Small intestine (tissue), 7 donors: ENCODE measurements around the gene LRP1B. TPM values are rescaled to one million over a fixed set of nuclear protein-coding genes. Genes with fewer than 3 reads are reported as not detected.

ENCODE experiments used
- DNase-seq, 2 donors: peaks; one replicate each; pipeline versions ENCODE4 v3.0.0 to v3.0.0-alpha.2; 2013
- FAIRE-seq: peaks from 2 replicates; lab custom pipeline; 2012; peaks lifted over from hg19 to GRCh38; lab: Jason Lieb, UNC
- H3K27ac ChIP-seq, 3 donors: one replicate each; pipeline ENCODE4 v1.5.1; 2013; ENCODE audit warnings: low read length in 2 of 3, mild to moderate bottlenecking in 2 of 3, control low read depth in 1 of 3, inconsistent platforms in 1 of 3, low read depth in 1 of 3, moderate library complexity in 1 of 3
- H3K27me3 ChIP-seq, 3 donors: one replicate each; pipeline ENCODE4 v1.6.1; 2013; ENCODE audit warnings: low read length in 3 of 3, inconsistent platforms in 1 of 3; ENCODE audit not compliant: control insufficient read depth in 3 of 3, insufficient read depth in 3 of 3
- H3K36me3 ChIP-seq, 3 donors: one replicate each; pipeline ENCODE4 v1.6.1; 2013; ENCODE audit warnings: low read length in 3 of 3, inconsistent platforms in 1 of 3, low read depth in 1 of 3, mild to moderate bottlenecking in 1 of 3, moderate library complexity in 1 of 3; ENCODE audit not compliant: control insufficient read depth in 3 of 3, insufficient read depth in 2 of 3
- H3K4me1 ChIP-seq, 3 donors: one replicate each; pipeline ENCODE4 v1.6.1; 2013; ENCODE audit warnings: low read length in 2 of 3, inconsistent platforms in 1 of 3, low read depth in 1 of 3, mild to moderate bottlenecking in 1 of 3, moderate library complexity in 1 of 3; ENCODE audit not compliant: control insufficient read depth in 3 of 3, insufficient read depth in 2 of 3
- H3K4me3 ChIP-seq, 3 donors: one replicate each; pipeline ENCODE4 v1.5.1; 2013; ENCODE audit warnings: low read length in 3 of 3, control low read depth in 1 of 3, inconsistent platforms in 1 of 3, low read depth in 1 of 3, mild to moderate bottlenecking in 1 of 3, moderate library complexity in 1 of 3
- H3K9me3 ChIP-seq, 2 donors: one replicate each; pipeline ENCODE4 v1.6.1; 2013; ENCODE audit warnings: low read depth in 1 of 2, low read length in 1 of 2; ENCODE audit not compliant: control insufficient read depth in 2 of 2, insufficient read depth in 1 of 2
- WGBS, 3 donors: extraction: QIAGEN DNeasy Blood & Tissue Kit; methylation state at CpG; one replicate each; pipeline ENCODE4 v1.1.7; 2013; 5-methylcytosine and 5-hydroxymethylcytosine counted together
- polyA plus RNA-seq, 4 donors: library from polyadenylated mRNA; stranded (reverse) in 3 of 4; unstranded in 1 of 4; fragments of 200-250 nt in 3 of 4; fragments of 120-200 nt in 1 of 4; gene quantifications; one replicate each; pipeline versions ENCODE4 v1.2.1 to v1.2.3, GENCODE V29; 2013
- donor health status: healthy with polysubstance abuse.
- donor health status: control.
- donor health status: control.
- donor health status: Bipolar disorder and iron deficiency.
- donor health status: healthy.

The LRP1B gene
- polyA plus RNA-seq, 4 donors: 0.07 to 0.64 TPM; not detected in 2

DNA sequence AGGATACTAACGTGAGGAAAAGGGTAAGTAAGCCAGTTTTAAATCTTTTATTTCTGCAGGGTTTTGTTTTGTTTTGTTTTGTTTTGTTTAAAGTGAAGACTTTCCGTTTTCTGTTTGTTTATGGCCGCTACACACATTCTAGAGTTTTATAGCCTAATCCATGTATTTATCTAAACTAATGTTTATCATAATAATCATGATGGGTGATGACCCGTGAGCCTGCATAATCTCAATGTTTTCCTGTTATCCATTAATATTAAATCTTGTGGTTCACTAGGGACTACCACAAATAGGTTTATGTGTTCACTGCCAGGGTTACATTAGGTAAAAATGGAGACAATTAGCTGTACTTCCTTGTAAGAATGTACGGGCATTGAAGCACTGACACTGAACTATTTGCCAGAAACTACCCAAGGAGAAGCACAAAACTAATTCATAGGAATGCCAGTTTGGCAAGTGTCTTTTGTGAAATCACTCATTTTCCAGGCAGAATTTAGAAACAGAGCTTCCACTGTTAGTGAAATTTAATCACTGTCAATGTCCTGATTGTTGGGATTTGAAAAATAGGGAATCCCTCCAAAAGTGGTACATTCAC lies 574.8 kb downstream of the LRP1B start:
- 8 to 26% (median 22%) methylated on average over 5 of the region's 5 CpGs for WGBS, 3 donors
- DNase-seq (no peak), FAIRE-seq (no peak)
- no peaks in the 10 kb centered on the region for H3K4me1 ChIP-seq
- H3K27ac ChIP-seq: no peak overlapping the region
- H3K9me3 ChIP-seq: no peaks in the 10 kb centered on the region
- H3K36me3 ChIP-seq: no peaks in the 10 kb centered on the region
- no peaks in the 10 kb centered on the region for H3K27me3 ChIP-seq
- H3K4me3 ChIP-seq: no peak overlapping the region

DNA sequence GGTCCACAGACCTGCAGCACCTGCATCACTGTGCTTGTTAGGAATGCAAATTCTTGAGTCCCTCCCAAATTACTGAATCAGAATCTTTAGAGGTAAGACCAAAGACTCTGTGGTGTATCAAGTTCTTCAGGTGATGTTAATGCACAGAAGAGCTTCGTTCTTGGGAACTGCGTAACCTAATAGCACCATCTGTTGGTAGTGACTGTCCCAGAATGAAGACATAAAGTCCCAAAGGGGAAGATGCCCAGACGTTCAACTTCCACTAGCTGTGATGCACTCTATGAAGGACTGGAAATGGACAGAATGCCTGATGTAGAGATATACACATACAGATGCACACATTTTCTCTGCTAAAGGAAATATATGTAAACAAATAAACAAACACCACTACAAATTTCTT lies 576.0 kb downstream of the LRP1B start:
- Histone ChIP-seq H3K4me1 (no peaks in the 10 kb centered on the region), H3K36me3 (no peaks in the 10 kb centered on the region), H3K27me3 (no peaks in the 10 kb centered on the region), H3K27ac (no peak overlapping the region), H3K9me3 (no peaks in the 10 kb centered on the region), H3K4me3 (no peak overlapping the region)
- peak; percentile 7 to 31 for DNase-seq
- no peak for FAIRE-seq
- 5 to 11% (median 8%) methylated on average over 3 of the region's 3 CpGs for WGBS, 3 donors

DNA sequence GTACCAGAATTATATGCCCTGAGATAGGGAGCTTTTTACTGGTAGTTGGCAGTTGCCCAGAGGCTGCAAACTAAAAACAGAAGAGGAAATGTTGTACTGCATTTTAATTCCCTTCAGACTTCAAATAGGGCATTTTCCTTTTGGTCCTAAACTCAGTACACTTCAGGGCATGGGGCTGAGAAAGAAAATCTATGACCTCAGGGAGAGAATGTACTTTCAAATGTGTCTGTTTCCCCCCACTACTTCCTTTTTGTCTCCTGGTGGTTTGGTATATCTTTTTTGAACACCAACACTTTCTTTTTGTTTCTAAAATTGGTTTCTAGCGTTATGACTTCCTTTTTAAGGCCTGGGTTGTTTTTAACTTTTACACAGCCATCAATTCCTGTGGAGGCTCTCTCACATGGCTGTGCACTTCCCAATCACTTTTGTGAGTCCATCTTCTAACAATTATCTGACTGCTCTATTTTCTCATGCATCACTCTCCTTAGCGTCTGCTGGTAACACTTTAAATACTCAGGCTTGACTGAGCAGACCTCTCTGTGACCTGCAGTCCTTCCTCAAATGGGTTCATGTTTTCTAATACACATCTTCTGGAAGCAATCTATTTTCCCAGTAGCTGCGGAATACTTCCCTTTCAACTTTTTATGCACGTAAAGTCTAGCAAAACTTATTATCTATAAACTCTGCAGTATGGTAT lies 596.0 kb downstream of the LRP1B start:
- Histone ChIP-seq H3K36me3 (no peaks in the 10 kb centered on the region), H3K4me1 (no peaks in the 10 kb centered on the region), H3K27me3 (no peaks in the 10 kb centered on the region), H3K4me3 (no peak overlapping the region), H3K9me3 (no peaks in the 10 kb centered on the region), H3K27ac (no peak overlapping the region)
- no peak for FAIRE-seq
- 50 to 78% (median 63%) methylated on average over 4 of the region's 4 CpGs for WGBS, 3 donors
- DNase-seq: no peak

DNA sequence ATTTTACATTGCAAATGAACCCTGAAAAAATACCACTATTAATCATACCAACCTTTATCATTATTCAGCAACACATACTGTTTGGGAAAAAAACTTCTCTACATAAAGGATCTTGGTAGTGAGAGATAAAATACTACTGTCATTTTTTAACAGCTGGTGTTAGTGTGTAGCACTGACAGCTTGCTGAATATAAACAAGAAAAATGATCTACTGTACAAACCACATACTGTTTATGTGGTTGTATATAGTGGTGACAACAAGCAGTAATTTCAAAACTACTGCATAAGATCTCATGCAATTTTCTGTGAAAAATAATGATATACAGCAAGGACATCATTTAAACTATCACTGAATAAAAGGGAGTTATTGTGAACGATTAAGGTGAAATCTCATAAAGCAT lies 601.2 kb downstream of the LRP1B start:
- no peak overlapping the region for H3K4me3 ChIP-seq
- H3K9me3 ChIP-seq: no peaks in the 10 kb centered on the region
- DNase-seq: no peak
- FAIRE-seq: no peak
- WGBS, 3 donors: 62 to 85% (median 72%) methylated on average over 1 of the region's 1 CpG
- H3K36me3 ChIP-seq: no peaks in the 10 kb centered on the region
- no peaks in the 10 kb centered on the region for H3K4me1 ChIP-seq
- H3K27me3 ChIP-seq: no peaks in the 10 kb centered on the region
- H3K27ac ChIP-seq: no peak overlapping the region

DNA sequence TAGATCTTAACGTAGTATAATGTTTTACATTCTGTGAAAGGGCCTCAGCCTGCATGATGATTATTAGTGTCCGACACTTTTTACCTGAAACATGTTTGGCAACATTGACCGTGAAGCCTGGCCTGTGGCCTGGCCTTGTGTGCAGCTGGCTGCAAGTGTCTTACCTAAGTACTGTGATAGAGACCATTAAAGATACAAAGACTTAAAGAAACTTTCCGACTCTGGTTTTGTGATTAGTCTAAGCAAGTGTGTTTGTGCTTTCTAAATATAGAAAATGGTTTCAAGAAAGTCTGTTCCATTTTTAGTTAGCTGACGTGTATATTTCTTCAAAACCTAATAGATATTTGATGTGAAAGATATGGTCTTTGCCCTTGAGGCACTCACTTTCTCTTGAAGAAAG lies 601.8 kb downstream of the LRP1B start:
- H3K4me1 ChIP-seq: no peaks in the 10 kb centered on the region
- no peak overlapping the region for H3K27ac ChIP-seq
- H3K9me3 ChIP-seq: no peaks in the 10 kb centered on the region
- DNase-seq (no peak), FAIRE-seq (no peak)
- no peaks in the 10 kb centered on the region for H3K36me3 ChIP-seq
- 52 to 62% (median 57%) methylated on average over 5 of the region's 5 CpGs for WGBS, 3 donors
- no peaks in the 10 kb centered on the region for H3K27me3 ChIP-seq
- H3K4me3 ChIP-seq: no peak overlapping the region

DNA sequence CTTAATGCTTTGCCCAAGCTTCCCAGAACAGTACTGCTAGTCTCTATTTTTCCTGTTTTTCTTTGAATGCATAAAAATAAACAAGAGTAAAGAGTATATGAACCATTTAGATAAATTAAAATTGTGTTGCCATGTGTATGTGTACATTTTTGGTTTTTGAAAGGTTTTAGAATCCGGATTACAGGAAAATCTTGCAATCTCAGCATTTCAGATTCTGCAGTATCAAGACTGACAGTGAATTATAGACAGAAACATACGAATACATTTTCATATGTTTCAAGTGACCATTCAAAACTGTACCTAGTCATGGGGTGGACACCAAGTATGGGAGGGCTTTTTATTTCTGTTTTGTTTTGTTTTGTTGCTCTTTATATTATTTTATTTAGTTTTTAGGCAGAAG lies 604.1 kb downstream of the LRP1B start:
- DNase-seq: no peak
- Histone ChIP-seq H3K9me3 (no peaks in the 10 kb centered on the region), H3K27me3 (no peaks in the 10 kb centered on the region), H3K4me1 (no peaks in the 10 kb centered on the region), H3K36me3 (no peaks in the 10 kb centered on the region), H3K4me3 (no peak overlapping the region), H3K27ac (no peak overlapping the region)
- 69 to 79% (median 75%) methylated on average over 2 of the region's 2 CpGs for WGBS, 3 donors
- no peak for FAIRE-seq

DNA sequence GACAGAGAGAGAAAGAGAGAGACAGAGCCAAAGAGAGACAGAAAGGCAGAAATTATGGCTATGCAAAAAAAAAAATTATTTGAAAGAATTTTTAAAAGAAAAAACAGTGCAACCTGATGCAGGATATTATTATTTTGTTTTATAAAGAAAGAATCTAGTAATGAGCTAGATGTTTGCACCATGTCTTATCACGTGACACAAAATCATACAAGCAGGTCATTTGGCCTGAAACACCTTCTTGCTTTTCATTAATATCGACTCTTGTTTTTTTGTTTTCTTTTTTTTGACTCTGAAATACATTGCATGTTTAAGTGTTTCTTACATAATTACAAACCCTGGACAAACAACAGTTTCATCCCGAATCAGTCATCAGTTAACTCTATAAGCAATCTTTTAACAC lies 606.0 kb downstream of the LRP1B start:
- 57 to 64% (median 61%) methylated on average over 3 of the region's 3 CpGs for WGBS, 3 donors
- DNase-seq (no peak), FAIRE-seq (no peak)
- no peaks in the 10 kb centered on the region for H3K9me3 ChIP-seq
- no peaks in the 10 kb centered on the region for H3K27me3 ChIP-seq
- no peak overlapping the region for H3K4me3 ChIP-seq
- no peaks in the 10 kb centered on the region for H3K4me1 ChIP-seq
- no peak overlapping the region for H3K27ac ChIP-seq
- H3K36me3 ChIP-seq: no peaks in the 10 kb centered on the region

DNA sequence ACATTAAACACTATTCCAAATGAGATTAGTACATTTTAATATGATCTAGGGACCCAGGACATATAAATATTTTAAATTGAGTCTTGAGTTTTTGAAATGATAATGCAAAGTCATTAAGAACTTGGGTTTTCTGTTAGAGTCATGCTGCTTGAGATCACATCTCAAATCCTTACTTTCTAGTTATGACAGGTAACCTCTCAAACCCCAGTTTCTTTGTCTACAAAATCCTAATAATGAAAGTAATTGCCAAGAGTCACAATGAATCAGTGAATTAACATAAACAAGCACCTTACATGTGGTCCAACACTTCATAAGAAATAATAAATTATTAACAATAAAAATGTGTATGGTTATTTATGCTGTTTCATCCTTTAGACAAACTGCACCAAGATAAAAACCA lies 607.6 kb downstream of the LRP1B start:
- Histone ChIP-seq H3K27ac (no peak overlapping the region), H3K9me3 (no peaks in the 10 kb centered on the region), H3K36me3 (no peaks in the 10 kb centered on the region), H3K4me1 (no peaks in the 10 kb centered on the region), H3K27me3 (no peaks in the 10 kb centered on the region), H3K4me3 (no peak overlapping the region)
- FAIRE-seq: no peak
- DNase-seq: no peak

DNA sequence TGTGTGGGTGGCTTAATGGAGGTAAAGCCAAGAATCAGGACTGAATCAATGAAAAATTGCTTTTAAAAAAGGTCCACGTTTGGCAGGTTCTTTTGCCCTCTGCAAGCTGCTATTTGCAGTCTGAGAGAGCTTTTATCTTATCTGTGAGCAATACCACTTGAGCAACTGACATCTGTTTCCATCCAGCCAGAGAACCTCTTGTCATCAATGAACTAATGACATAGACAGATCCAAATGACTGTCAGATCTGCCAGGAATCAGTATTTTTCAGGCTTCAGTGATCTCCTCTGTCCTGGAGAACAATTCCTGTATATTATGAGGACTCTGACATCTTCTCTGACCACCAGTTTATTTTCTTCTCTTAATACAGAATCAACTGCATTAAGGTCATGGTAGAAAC lies 608.1 kb downstream of the LRP1B start:
- FAIRE-seq: no peak

More for the DNA sequence above, 608.1 kb downstream of the LRP1B start:
- H3K27me3 ChIP-seq: no peaks in the 10 kb centered on the region
- DNase-seq: no peak
- WGBS, 3 donors: 0 to 35% (median 17%) methylated on average over 1 of the region's 1 CpG
- H3K4me3 ChIP-seq: no peak overlapping the region
- H3K27ac ChIP-seq: no peak overlapping the region
- H3K36me3 ChIP-seq: no peaks in the 10 kb centered on the region
- no peaks in the 10 kb centered on the region for H3K9me3 ChIP-seq
- H3K4me1 ChIP-seq: no peaks in the 10 kb centered on the region
